HG03439 (cell line): ENCODE results near the gene TBC1D32.
"Not testable (repeated sequence)": the region's sequence is repeated elsewhere in the genome, so short reads cannot be mapped to it uniquely, and the experiment has no call there.

Experiments used
- ATAC-seq: cut with Tn5 transposase; IDR thresholded peaks from one replicate; pipeline ENCODE4 v1.9.1; 2021; ENCODE audit warnings: mild to moderate bottlenecking, moderate library complexity; ENCODE audit not compliant: unreplicated experiment

Gene TBC1D32, protein sequence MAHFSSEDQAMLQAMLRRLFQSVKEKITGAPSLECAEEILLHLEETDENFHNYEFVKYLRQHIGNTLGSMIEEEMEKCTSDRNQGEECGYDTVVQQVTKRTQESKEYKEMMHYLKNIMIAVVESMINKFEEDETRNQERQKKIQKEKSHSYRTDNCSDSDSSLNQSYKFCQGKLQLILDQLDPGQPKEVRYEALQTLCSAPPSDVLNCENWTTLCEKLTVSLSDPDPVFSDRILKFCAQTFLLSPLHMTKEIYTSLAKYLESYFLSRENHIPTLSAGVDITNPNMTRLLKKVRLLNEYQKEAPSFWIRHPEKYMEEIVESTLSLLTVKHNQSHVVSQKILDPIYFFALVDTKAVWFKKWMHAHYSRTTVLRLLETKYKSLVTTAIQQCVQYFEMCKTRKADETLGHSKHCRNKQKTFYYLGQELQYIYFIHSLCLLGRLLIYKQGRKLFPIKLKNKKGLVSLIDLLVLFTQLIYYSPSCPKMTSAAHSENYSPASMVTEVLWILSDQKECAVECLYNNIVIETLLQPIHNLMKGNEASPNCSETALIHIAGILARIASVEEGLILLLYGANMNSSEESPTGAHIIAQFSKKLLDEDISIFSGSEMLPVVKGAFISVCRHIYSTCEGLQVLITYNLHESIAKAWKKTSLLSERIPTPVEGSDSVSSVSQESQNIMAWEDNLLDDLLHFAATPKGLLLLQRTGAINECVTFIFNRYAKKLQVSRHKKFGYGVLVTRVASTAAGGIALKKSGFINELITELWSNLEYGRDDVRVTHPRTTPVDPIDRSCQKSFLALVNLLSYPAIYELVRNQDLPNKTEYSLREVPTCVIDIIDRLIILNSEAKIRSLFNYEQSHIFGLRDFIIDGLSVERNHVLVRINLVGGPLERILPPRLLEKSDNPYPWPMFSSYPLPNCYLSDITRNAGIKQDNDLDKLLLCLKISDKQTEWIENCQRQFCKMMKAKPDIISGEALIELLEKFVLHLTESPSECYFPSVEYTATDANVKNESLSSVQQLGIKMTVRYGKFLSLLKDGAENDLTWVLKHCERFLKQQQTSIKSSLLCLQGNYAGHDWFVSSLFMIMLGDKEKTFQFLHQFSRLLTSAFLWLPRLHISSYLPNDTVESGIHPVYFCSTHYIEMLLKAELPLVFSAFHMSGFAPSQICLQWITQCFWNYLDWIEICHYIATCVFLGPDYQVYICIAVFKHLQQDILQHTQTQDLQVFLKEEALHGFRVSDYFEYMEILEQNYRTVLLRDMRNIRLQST

GRCh38 chr6:121334299-121335086 is at the start of gene TBC1D32:
TSS of gene TBC1D32 (minus strand) at chr6:121334480. CDS start at chr6:121334430, 50 bp downstream.
- ATAC-seq = peak; percentile 97

DNA sequence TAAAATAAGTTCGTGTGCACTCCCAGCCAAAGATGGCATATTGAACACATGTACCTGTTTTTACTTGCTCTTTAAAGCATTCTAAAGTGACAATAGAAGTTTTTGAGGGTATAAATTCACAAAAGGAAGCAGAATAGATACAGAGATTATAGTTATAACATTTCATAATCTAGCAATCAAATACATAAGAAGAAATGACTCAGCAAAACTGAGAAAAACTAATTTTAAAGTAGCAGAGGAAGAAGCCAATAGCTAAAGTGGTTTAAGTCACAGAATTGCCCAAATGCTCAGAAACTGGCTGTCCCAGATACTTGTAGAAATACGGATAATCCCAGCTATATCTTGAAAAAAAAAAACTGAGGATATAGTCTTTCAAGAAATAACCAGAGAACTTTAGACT is 49.2 kb upstream of the TBC1D32 start:
- no peak for ATAC-seq

- ATAC-seq = no peak
Measured at GRCh38 chr6:121382467-121383121, 48.3 kb upstream of the TBC1D32 start.

- no peak for ATAC-seq
Measured at GRCh38 chr6:121376411-121376810, 42.1 kb upstream of the TBC1D32 start.

DNA sequence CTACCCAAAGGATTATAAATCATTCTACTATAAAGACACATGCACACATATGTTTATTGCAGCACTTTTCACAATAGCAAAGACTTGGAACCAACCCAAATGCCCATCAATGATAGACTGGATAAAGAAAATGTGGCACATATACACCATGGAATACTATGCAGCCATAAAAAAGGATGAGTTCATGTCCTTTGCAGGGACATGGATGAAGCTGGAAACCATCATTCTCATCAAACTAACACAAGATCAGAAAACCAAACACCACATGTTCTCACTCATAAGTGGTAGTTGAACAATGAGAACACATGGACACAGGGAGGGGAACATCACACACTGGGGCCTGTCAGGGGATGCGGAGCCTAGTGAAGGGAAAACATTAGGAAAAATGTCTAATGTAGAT is 39.9 kb upstream of the TBC1D32 start:
- not testable (repeated sequence) for ATAC-seq

DNA sequence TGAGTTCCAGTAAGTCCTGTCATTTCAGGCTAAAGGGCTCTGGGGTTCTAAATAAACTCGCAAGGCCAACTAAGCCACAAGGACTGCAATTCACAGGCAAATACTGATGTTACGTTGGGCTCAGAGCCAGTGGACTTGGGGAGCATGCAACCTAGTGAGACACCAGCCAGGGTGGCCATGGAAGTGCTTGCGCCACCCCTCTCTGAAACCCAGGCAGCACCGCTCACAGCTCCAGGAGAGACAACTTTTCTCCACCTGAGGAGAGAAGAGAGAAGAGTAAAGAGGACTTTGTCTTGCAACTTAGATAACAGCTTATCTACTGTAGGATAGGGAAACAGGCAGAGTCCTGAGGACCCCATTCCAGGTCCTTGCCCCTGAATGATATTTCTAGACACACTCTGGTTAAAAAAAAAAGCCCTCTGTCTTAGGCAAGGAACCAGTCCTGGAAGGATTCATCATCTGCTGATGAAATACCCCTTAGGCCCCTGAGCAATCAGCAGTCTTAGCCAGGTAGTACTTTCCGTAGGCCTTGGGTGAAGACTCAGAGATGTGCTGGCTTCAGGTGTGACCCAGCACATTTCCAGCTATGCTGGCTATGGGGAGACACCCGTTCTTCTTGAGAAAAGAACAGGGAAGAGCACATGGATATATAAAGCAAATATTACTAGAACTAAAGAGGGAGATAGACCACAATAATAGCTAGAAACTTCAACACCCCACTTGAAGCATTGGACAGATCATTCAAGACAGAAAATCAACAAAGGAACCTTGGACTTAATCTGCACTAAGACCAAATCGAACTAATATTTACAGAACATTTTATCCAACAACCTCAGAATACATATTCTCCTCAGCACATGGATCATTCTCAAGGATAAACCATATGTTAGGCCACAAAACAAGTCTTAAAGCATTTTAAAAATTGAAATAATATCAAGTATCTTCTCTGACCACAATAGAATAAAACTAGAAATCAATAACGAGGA is 31.5 kb upstream of the TBC1D32 start:
- no peak for ATAC-seq

GRCh38 chr6:121356575-121356974 is 22.3 kb upstream of the TBC1D32 start:
- no peak for ATAC-seq

- ATAC-seq = no peak
Measured at GRCh38 chr6:121354764-121355163, 20.5 kb upstream of the TBC1D32 start.

DNA sequence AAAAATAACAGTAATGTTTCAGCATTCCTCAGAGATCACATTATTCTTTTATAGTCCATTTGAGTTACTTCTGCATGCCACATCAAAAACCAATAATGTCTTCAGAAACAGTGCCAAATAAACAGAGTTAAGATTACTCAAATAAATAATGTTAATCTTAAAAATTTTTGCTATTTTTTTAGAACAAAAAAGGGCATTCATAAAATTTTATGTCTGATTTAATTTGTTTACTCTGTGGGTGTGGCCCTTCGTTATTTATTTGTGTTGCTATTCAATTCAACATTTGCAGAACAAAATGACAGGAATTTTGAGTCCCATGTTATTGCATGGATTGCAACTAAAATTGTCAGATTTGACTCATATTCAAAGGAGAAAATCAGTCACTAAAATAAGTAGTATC is 18.7 kb upstream of the TBC1D32 start:
- no peak for ATAC-seq

DNA sequence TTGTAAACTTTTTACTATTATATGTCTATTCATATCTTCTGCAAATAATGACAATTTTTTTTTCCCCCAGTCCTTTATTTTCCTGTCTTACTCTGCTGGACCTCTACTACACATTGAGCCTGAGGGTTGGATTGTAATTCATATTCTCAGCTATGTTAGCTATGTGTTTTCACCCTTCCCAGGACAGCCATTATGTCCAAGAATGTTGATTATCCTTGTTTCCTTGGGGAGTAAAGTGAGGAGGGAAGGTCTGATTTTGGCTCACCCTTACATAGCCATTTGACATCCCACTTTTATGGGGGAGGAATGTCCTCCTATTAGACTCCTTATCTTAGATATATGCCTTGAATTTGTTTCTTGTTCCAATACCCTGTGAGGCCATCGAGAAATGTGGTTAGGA is 17.6 kb upstream of the TBC1D32 start:
- no peak for ATAC-seq

GRCh38 chr6:121349596-121349995 is 15.3 kb upstream of the TBC1D32 start:
- ATAC-seq = no peak

- no peak for ATAC-seq
Measured at GRCh38 chr6:121347484-121347883, 13.2 kb upstream of the TBC1D32 start.

DNA sequence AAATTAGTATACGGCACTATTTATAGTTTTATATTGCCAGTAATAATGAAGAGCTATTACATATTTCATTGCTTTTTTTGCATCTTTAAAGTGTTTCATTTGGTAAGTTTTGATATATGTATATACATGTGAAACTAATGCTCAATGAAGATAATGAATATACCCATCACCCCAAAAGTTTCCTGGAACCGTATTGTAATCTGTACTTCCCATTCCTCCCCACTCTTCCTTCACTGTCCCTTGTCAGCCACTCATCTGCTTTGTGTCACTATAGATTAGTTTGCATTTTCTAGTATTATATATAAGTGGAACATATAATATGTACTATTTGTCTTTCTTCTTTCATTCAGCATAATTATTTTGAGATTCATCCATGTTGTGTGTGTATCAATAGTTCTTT is 10.3 kb upstream of the TBC1D32 start:
- ATAC-seq = no peak

GRCh38 chr6:121339639-121340226 is 5.5 kb upstream of the TBC1D32 start:
- ATAC-seq = no peak

- ATAC-seq = no peak
Measured at GRCh38 chr6:121338956-121339355, 4.7 kb upstream of the TBC1D32 start.

DNA sequence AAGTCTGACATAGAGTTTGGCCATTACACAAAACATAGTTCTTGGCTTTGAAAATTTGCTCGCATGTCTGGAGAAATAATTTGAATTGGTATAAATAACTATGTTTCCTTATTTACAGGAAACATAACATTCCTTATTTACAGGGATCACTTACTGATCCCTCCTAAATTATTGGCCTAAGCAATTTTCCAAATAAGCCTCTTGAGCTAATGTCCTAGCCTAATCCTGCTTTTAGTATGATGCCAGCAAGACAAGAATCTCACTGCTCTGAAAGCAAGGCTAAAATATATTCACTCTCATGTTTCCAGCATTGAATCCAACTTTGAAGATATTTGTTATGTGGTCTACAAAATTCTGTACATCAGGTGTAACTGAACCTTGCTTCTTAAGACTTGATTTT is 4.1 kb upstream of the TBC1D32 start:
- no peak for ATAC-seq

DNA sequence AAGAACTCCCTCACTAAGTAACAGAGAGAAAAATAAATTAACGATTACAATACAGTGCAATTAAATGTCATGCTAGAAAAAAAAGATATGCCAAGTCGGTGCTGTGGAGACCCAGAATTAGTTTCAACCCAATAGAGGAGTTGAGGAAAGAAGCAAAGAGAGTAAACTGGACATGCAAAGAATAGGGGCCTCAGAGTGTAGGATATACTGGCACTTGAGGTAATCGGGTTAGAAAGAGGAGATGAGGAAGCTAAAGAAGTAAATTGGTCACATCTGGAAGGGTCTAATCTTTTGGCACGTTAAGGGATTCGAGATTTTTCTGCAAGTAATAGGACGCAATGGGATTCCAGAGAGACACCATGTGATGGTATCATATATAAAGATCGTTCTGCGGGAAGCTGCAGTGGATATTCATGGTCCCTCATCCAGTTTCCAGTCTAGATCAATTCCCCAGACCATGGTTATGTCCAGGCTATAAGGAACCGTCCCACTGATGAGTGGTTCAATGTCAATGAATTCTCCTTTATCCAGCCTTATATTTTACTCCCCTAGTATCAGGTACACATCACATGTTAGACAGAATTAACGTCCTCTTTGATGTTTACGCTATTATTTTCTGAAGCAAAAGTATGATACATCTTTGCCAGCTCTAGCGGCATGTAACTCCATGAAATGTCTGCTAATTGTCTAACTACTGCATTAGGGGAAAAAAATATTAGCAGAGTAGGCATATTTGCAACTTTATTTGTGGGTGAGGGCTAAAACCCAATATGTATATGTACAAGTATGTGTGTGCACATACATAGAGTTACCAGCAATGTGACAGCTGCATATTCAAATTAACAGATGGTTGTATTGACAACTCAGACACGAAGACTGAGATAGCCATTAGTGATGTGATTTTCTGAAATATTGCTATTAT is 1.1 kb upstream of the TBC1D32 start:
- ATAC-seq = no peak
